T-helper 22 cell (primary cell): ENCODE results near the gene PLPPR1.

Experiments
- DNase-seq: peaks from one replicate; pipeline ENCODE4 v3.0.0-alpha.2; 2020; ENCODE audit warnings: low read depth

PLPPR1 gene

GRCh38 chr9:101350285-101350684 lies 321.8 kb downstream of the PLPPR1 start:
- no peak for DNase-seq

DNA sequence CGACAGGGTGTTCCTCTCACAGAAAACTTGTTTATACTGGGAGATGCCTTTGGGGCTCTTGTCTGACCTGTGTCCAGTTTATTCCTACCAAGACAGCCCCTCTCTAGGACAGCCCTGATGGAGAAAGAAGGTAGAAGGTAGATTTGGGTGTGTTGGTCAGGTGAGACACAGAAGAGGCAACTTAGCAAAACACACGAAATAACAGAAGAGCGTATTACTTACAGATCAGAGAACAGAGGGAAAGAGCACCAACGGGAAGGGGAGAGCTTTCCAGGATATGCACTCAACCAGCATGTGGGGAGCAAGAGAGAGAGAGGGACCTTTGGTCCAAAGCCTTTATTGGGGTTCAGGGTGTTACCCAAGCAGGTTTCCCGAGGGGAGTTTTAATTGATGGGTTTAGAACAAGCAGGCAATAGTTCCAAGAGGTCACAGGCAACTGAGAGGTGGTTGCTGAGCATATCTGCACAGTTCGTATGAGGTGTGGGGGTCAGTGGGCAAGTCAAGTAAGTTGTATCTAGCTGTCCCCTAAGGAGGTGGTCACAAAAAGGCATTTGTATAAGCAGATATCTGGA lies 324.5 kb downstream of the PLPPR1 start:
- DNase-seq = no peak

DNA sequence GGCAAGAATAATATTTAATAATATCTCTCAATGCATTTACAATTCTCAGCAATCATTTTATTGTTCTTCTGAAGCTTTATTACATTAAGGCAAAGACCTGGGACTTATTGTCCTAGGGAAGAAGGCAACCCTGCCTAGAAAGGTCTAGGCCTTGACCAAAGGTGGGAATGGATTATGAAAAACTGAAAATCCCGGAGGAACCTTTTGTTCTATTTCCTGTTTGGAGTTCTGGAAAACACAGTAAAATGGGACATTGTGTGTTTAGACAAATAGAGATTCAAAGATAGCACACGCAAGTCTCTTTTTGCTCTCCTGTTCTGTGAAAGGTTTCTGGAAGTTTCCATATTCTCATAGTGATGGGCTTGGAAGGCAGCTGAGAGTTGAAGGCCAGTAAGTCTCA lies 325.2 kb downstream of the PLPPR1 start:
- DNase-seq = no peak

GRCh38 chr9:101354143-101354764 lies 325.7 kb downstream of the PLPPR1 start:
- no peak for DNase-seq

DNA sequence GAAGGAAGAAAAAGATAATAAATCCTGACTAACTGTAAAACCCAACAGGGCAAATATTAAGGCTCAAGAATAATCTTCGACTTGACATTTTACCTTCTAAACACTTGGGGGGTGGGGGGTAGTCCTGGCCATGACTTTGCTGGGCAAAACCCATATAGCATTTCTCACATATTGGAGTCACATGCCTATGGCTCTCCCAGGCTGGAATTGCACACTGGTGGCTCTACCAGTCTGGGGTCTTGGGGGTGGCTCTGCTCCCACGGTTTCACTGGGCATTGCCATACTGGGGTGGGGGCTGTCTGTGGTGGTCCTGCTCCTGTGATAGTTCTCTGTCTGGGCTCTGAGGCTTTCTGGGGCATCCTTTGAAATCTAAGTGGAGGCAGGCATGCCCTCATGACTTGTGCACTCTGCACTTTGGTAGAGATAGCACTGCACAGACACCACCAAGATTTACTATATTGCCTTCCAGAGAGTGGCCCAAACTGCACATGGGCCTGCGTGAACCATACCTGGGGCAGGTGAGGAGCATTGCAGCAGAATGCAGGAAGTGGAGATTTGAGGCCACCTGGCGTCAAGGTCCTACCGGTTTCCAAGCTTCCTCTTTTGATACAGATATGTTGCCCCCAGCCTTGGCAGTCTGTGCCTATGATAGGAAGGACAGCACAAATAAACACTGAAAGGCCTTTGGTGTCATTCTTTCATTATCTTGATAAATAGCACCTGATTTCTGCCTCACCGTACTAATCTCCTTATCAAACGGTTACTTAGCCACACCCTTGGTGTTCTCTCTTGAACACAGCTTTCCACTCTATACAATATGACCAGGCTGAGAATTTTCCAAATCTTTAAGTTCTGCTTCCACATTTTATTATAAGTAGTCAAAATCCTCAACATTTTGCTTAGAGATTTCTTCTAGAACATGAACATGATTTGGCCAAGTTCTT lies 326.5 kb downstream of the PLPPR1 start:
- no peak for DNase-seq

DNA sequence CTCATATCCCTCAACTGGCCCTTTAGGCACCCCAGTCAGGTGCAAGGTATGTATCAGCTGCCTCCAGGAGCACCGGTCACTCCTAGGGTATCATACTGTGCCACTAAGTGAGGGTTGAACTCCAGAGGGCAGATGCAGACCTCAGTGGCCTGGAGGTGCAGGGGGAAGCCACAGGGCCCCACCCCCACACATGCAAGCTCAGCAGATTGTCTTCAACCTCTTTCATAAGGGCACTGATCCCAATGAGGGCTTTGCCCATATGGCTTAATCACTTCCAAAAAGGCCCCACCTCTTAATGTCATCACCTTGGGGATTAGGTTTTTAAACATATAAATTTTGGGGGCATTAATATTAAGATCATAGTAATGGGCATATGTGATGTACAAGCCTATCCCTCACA lies 328.1 kb downstream of the PLPPR1 start:
- DNase-seq = no peak

DNA sequence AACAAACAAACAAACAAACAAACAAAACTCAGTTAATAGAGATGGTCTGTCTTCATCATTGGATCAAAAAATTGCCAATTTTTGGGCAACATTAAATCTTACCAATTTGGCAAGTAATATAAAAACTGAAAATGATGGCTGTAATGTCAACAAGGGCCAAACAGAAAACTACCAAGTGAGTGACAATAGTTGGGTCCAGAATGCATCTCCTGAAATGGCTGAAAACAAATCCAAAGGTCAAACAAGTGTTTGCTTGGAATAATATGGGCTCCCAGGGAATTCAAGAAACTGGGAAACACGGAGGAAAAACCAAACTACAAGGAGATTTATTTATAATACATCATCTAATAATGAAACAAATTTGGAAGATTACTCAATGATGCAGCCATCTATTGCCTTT lies 331.2 kb downstream of the PLPPR1 start:
- no peak for DNase-seq

DNA sequence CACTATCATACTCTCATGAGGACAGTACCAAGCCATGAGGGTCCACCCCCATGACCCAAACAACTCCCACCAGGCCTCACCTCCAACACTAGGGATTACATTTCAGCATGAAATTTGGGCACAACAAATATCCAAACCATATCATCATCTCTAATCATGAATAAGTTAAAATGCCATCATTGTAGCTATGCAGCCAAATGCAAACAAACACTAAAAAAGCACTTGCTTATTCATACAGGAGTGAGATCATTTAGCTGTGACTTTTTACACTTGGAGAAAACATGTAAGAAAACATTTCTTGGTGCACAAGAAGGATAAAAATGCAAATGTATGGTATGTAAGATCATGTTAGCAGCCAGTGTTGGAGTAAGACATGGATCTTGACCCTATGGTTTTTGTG lies 332.1 kb downstream of the PLPPR1 start:
- no peak for DNase-seq

DNA sequence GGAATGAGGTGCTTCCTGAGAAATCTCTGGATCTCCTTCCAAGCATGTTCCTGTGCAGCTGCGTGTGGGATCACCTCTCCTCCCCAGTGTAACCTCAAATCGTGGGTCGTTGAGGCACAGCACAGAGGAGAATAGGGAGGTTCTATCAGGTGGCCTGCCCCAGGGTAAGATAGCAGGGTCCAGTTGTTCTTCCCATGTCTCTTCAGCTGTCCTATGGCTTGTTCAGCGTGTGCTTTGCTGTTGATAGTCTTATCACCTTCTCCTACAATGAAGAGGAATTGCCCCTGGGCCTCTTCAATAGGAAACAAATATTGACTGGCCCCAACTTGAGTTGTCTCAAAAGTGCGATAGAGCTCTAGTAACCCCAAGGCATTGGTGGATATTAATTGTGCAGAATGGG lies 333.9 kb downstream of the PLPPR1 start:
- DNase-seq = no peak

DNA sequence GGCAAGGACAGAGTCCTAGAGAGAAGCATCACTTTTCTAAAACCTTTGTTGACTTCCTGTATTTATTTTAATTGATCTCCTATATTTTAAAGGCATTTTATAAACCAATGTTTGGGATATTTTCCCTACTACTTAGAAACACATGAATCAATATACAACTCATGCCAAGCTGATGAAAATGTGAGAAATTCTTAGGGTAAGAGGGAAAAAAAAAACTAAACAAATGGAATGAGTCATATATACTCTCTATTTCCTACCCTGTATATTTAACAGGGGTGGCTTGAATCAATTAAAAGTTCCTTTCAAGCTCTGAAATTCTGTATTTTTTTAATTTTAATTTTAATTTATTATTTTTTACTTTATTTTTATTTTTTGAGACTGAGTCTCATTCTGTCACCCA lies 336.7 kb downstream of the PLPPR1 start:
- DNase-seq = no peak

GRCh38 chr9:101366038-101366756 lies 337.7 kb downstream of the PLPPR1 start:
- no peak for DNase-seq

- DNase-seq = no peak
Observed at GRCh38 chr9:101367323-101367722, 338.8 kb downstream of the PLPPR1 start.

- DNase-seq = no peak
Observed at GRCh38 chr9:101369286-101369685, 340.8 kb downstream of the PLPPR1 start.

GRCh38 chr9:101369884-101370531 lies 341.5 kb downstream of the PLPPR1 start:
- no peak for DNase-seq

DNA sequence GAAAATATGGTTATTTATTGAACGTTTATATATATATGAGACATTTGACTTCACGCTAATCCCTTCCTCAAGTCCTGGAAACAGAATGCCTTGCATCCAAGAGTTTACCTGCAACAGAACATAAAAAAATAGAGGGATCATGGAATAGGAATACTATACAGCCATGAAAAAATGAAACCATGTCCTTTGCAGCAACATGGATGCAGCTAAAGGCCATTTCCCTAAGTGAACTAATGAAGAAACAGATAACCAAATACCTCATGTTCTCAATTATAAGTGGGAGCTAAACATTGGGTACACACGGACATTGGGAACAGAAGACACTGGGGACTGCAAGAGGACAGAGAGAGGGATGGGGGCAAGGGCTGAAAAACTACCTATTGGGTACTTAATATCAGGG lies 343.3 kb downstream of the PLPPR1 start:
- DNase-seq = no peak

GRCh38 chr9:101372327-101373118 lies 344.0 kb downstream of the PLPPR1 start:
- DNase-seq = no peak
